ENCODE results near the gene RENBP.

RENBP gene

DNA sequence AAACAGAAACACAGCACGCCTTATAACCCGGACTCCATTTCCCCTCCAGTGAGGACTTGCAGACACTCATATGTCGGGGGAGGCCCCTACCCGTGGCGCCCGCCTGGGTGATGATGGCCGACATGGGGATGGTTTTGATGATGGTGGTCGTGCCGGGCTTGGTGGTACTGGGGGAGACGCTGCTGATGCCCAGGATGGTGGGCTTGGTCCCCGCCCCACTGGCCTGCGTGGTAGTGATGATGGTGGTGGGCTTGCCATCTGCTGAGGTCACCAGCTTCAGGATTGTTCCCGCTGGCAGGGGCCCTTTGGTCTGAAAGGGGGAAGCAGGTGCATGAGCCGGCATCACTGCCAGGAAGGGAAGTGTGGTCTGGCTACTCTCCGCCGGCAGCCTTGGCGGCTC, 12.8 kb upstream of the RENBP start:
- Histone ChIP-seq H3F3A (ENCODE audit: insufficient read depth, low read length) (no peaks in the 10 kb centered on the region), H3K9me3 (replicated peaks; ENCODE audit: insufficient read depth, low read length) (no peaks in the 10 kb centered on the region), H2AFZ (ENCODE audit: low read length) (no peak overlapping the region), H3K4me3 (ENCODE audit: low read length) (no peak overlapping the region), H3K27ac (ENCODE audit: low read length) (no peak overlapping the region), H3K9ac (ENCODE audit: low read length) (no peak overlapping the region), H3K4me2 (ENCODE audit: low read depth, low read length) (no peak overlapping the region), H3K4me1 (ENCODE audit: low read length) (no peaks in the 10 kb centered on the region), H4K20me1 (ENCODE audit: insufficient read depth, low read length) (no peaks in the 10 kb centered on the region), H3K36me3 (replicated peaks; ENCODE audit: insufficient read depth, low read length) (peaks cover 5% of the 10 kb centered on the region; the same call in 1 of the 2 replicates), H3K27me3 (replicated peaks; ENCODE audit: insufficient read depth, low read length) (no peaks in the 10 kb centered on the region), H3K79me2 (ENCODE audit: low read length) (peaks cover 26% of the 10 kb centered on the region), H3K9me2 (replicated peaks; ENCODE audit: insufficient read depth, low read length) (no peaks in the 10 kb centered on the region)
- no peak for DNase-seq
- TF ChIP-seq EZH2 (optimal IDR thresholded peaks at IDR 0.05; ENCODE audit: low read depth, low read length) = no peak

GRCh38 chrX:153956044-153956907, 11.8 kb upstream of the RENBP start:
- Histone ChIP-seq H3K36me3 (replicated peaks; ENCODE audit: insufficient read depth, low read length) (peaks cover 5% of the 10 kb centered on the region; the same call in 1 of the 2 replicates), H3K27me3 (replicated peaks; ENCODE audit: insufficient read depth, low read length) (no peaks in the 10 kb centered on the region), H3K79me2 (ENCODE audit: low read length) (peaks cover 18% of the 10 kb centered on the region; the same call in 1 of the 2 replicates), H3K4me2 (ENCODE audit: low read depth, low read length) (no peak overlapping the region), H3K4me3 (ENCODE audit: low read length) (no peak overlapping the region), H4K20me1 (ENCODE audit: insufficient read depth, low read length) (no peaks in the 10 kb centered on the region), H3F3A (ENCODE audit: insufficient read depth, low read length) (no peaks in the 10 kb centered on the region), H3K9me3 (replicated peaks; ENCODE audit: insufficient read depth, low read length) (no peaks in the 10 kb centered on the region), H3K9me2 (replicated peaks; ENCODE audit: insufficient read depth, low read length) (no peaks in the 10 kb centered on the region), H3K27ac (ENCODE audit: low read length) (no peak overlapping the region), H2AFZ (ENCODE audit: low read length) (no peak overlapping the region), H3K9ac (ENCODE audit: low read length) (no peak overlapping the region), H3K4me1 (ENCODE audit: low read length) (no peaks in the 10 kb centered on the region)
- TF ChIP-seq EZH2 (optimal IDR thresholded peaks at IDR 0.05; ENCODE audit: low read depth, low read length) = no peak
- no peak for TF ChIP-seq EZH2phosphoT487 (IDR thresholded peaks at IDR 0.05; ENCODE audit: low read length)
- no peak for TF ChIP-seq CTCF (IDR thresholded peaks at IDR 0.05; ENCODE audit: low read length)
- DNase-seq = no peak

DNA sequence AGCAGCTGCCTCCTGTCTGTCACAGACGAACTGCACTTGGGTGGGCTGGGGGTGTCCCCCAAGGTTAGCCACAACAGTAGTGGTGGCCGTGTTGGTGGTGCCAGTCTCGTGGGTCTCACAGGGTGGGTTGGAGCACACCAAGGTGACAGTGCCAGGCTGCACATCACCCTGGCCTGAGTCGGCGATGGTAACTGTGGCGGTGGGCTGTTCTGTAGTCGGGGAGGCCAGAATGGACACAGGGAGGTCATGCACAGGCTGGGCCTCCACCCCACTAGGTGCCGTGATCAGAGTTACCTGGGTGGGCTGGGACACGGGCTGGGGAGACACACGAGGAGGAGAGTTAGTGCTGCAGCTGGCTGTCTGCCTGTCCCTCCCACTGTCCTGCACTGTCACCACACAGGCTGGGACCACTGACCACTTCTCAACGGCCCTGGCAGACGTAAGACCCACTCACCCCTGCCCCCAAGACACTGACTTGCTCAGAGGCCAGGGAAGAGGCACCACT, 10.8 kb upstream of the RENBP start:
- no peak overlapping the region for H2AFZ ChIP-seq (ENCODE audit: low read length)
- H3K27me3 ChIP-seq (replicated peaks; ENCODE audit: insufficient read depth, low read length) = no peaks in the 10 kb centered on the region
- no peak overlapping the region for H3K4me3 ChIP-seq (ENCODE audit: low read length)
- no peak overlapping the region for H3K27ac ChIP-seq (ENCODE audit: low read length)
- TF ChIP-seq EZH2 (optimal IDR thresholded peaks at IDR 0.05; ENCODE audit: low read depth, low read length) = no peak
- no peak for TF ChIP-seq CTCF (IDR thresholded peaks at IDR 0.05; ENCODE audit: low read length)
- no peak for TF ChIP-seq EZH2phosphoT487 (IDR thresholded peaks at IDR 0.05; ENCODE audit: low read length)
- H3K9me3 ChIP-seq (replicated peaks; ENCODE audit: insufficient read depth, low read length) = no peaks in the 10 kb centered on the region
- peaks cover 18% of the 10 kb centered on the region; the same call in 1 of the 2 replicates for H3K79me2 ChIP-seq (ENCODE audit: low read length)
- H3F3A ChIP-seq (ENCODE audit: insufficient read depth, low read length) = no peaks in the 10 kb centered on the region
- DNase-seq = no peak
- H3K36me3 ChIP-seq (replicated peaks; ENCODE audit: insufficient read depth, low read length) = peaks cover 5% of the 10 kb centered on the region; the same call in 1 of the 2 replicates
- no peak overlapping the region for H3K9ac ChIP-seq (ENCODE audit: low read length)
- H3K4me1 ChIP-seq (ENCODE audit: low read length) = no peaks in the 10 kb centered on the region
- H3K9me2 ChIP-seq (replicated peaks; ENCODE audit: insufficient read depth, low read length) = no peaks in the 10 kb centered on the region
- no peak overlapping the region for H3K4me2 ChIP-seq (ENCODE audit: low read depth, low read length)
- no peaks in the 10 kb centered on the region for H4K20me1 ChIP-seq (ENCODE audit: insufficient read depth, low read length)

Data from MM.1S (cell line).